COLO668 (cell line): ENCODE measurements around the gene GPAM.
"Not testable (repeated sequence)": the region's sequence is repeated elsewhere in the genome, so short reads cannot be mapped to it uniquely, and the experiment has no call there.

Experiments used
- DNase-seq: peaks from one replicate; lab custom pipeline; 2025; ENCODE audit not compliant: unreplicated experiment; lab: John Stamatoyannopoulos, UW

Gene GPAM

DNA sequence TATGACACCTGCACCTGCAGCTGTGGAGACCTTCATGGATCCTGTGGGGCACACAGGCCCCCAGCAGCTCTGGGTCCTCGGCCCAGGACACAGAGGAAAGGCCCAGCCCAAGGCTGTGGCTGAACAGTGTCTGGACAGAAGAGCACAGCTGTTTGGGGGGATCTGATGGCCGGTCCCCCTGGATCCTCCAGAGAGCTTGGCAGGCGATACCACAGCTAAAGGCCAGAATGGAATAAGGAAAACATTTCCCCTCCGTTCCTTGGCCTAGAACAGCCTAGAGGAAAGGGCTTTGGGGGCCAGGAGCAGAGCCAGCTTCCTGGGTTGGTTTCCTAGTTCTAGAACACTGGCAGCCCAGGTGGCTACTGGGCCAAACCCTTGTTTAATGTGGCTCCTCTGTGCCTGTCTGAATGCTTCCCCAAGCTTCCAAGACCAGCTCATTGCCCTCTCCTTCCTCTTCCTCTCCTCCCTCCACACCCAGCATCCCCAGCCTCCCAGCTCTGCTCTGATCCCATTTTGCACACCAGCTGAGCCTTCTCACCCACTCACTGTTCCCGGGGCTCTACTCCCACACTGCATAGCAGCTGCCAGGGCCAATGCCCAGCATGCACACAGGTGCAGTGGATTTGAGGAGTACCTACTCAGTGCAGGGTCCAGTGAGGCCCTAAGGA lies 46.9 kb downstream of the GPAM start:
- DNase-seq: no peak

DNA sequence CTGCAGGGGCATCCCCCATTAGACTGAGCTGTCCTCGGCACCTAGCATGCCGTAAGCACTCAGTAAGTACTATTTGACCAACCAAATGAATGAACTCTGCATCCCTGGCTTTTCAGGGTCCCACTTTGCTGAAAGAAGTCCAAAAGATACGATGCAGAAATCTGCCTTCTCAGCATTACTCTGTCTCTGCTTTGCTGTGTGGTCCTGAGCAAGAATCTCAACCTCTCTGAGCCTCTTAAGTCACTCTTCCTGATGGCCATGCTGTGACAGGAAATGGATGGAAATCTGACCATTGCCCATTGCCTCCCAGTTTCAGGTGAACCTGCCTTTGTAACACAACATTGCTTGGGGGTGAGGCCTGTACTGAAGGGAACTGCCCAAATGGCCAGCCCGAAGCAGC lies 48.0 kb downstream of the GPAM start:
- no peak for DNase-seq

DNA sequence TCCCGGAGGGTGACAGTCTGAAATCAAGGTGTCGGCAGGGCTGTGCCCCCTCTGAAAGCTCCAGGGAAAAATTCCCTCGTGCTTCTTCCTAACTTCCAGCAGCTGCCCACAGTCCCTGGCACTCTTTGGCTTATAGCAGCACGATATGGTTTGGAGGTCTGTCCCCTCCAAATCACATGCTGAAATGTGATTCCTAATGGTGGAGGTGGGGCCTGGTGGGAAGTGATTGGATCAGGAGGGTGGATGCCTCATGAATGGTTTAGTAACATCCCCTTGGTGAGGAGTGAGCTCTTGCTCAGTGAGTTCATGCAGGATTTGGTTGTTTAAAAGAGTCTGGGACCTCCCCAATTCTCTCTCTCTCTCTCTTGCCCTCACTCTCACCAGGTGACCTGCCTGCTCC lies 51.1 kb downstream of the GPAM start:
- DNase-seq: no peak

DNA sequence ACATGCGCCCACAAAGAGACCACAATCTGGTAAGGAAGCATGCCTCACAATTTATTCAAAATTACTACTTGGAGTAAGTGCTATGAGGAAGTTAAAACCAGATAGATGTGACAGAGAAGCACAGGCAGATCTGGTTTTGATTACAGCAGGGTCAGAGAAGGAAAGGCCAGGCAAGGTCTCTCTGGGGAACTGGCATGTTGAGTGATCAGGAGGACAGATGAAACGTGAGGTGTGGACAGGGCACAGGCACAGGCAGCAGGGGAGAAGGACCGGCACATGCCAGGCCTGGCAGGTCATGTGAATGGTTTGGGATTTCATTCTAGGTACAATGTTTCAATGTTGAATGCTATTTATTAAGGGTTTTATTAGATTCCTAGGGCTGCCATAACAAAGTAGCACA lies 51.6 kb downstream of the GPAM start:
- DNase-seq: no peak

DNA sequence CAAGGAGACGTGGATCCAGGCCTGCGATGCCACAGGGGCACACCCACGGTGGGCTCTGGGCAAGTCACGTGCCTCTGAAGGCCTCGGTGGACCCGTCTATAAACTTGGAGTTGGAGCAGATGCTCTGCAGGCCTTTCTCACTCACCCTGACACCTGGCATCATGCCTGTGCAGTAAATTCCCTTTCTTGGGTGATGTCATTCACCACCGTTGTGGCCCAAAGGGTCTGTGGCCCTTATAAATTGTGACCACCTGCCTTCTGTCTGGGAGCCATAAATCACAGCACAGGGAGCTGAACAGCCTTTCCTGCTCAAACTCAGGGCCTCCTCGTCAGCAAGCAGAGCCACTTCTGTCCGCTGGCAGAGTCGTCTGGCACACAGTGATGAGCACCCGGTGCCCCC lies 52.2 kb downstream of the GPAM start:
- no peak for DNase-seq

DNA sequence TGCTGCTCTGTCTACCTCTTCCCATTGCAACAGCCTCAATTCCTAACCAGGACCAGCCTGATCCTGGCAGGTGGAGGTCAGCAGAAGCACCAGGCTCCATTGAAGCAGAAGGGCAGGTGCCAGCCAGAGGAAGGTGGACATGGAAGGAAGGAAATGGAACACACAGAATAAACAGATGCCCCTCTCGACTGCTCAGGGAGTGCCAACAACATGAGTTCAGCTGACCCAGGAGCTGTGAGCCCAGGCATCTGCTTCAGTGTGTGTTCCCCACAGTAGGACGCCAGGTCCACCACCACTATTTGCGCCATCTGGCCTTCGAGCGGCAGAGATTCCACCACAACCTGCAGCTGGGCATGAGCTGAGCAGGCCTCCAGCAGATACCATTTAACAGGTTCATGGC lies 56.7 kb downstream of the GPAM start:
- DNase-seq: no peak

DNA sequence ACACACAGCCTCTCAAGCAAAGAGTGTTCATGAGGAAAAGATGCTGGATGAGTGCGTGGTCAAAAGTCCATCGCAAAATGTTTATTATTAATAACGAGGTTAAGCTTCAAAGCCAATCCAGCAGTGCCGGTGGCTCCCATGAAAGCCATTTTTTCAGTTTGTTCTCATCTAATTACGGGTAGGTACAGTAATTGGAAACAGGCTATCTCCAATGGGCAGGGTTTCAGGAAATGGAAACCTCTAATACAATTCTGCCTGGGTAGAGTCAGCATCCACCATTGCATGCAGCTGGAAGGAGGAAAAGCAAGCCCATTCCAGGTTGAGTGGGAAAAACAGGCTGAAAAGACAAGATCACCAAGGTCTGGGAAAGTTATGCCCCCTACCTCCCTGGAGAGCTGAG lies 57.4 kb downstream of the GPAM start:
- no peak for DNase-seq

DNA sequence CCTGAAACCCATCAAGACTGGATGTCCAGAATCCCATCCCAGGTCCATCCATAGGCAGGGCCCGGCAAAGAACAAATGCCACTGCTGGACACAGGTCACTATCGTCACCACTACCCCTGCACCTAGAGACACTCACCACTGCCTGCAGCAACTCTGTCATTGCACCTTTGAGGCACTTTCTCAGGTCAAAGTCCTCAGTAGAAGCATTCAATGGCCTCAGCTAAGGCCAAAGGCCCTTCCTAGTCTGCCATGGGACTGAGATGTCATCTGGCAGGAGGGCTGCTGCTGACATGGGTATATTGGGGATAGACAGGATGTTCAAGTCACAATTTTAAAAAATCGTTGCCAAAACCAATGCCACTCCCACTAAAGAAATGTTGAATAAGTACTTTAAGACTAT lies 58.7 kb downstream of the GPAM start:
- no peak for DNase-seq

DNA sequence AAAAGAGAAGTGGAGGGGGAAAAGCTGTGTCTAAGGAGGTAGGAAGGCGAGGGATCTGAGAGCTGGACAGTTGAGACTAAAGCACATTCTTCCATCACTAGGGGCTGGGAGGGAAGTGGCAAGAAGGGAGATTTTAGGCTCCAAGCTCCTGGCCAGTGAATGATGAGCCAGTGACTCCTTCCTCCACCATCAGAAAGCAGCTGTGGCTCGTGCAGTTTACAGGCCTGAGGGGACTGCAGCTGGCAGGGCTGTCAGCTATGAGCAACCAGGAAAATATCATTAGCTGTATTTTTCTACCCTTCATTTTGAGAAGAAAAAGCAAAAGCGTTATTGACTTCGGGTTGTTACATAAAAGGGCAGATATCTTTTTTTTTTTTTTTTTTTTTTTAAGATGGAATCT lies 60.7 kb downstream of the GPAM start:
- DNase-seq: no peak

DNA sequence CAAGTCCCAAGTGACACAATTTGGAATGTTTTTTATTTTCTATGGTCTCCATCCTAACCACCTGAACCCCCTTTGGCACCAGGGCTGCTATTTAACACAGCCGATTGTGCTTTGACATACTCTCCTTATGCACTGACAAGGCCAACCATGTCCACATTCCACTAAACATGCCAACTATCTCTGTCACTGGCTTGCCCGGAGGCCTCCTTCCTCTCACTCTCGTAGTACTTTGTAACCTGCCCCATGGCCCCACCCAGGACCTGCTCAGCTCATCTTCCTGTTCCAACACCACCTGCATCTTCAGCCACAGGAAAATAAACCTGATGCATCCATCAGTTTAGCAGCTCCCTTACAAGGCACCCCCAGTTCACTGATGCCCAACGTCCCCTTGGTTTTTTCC lies 63.1 kb downstream of the GPAM start:
- no peak for DNase-seq

DNA sequence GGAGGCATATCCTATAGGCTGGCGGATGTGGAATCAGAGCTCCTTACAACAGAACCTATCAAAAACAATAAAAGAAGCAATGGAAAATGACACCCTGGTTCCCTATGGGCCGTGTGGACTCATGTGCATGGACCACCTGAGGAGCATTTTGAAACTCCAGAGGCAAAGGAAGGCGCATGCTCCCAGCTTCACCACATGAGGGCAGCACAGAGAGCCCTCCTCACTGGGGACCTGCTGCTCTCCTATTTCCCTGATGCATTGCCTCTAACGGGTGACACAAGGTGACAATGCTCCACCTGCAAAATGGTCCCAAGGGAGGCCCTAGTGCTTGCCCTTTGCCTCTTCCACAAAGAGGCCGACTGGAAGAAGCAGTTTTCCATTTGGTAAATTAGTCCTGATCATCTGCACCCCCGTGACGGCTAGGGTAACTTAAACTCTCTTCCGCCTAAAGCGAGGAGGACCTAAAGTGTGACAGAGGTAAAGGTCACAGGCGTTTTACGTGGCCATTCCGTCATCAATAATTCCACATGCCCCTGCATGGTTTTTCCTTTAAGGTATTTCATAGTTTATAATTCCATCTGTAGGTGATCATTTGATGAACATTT lies 67.7 kb downstream of the GPAM start:
- DNase-seq: peak; percentile 22

DNA sequence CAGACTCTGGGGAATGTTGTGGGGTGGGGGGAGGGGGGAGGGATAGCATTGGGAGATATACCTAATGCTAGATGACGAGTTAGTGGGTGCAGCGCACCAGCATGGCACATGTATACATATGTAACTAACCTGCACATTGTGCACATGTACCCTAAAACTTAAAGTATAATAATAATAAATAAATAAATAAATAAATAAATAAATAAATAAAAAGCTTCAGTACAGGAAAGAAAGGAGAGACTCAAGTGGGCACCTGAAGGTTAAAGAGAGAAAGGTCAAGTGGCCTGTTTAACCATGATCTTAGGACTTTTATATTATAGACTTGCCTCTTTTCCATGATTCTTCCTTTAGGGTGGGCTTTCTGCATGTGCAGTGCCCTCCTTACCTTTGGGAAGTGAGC lies 73.8 kb downstream of the GPAM start:
- not testable (repeated sequence) for DNase-seq
